Right forelimb (tissue), 1 donor: Measurements from ENCODE around the gene ANAPC15.

Source experiments
- DNase-seq: peaks from one replicate; pipeline ENCODE4 v3.0.0-alpha.2; 2018

ANAPC15 gene

GRCh38 chr11:72124046-72124445 lies 11.6 kb upstream of the ANAPC15 start:
- no peak for DNase-seq

GRCh38 chr11:72123117-72123653 lies 10.7 kb upstream of the ANAPC15 start:
- no peak for DNase-seq

GRCh38 chr11:72122607-72123006 lies 10.1 kb upstream of the ANAPC15 start:
- no peak for DNase-seq

GRCh38 chr11:72120930-72121329 lies 8.4 kb upstream of the ANAPC15 start:
- no peak for DNase-seq

DNA sequence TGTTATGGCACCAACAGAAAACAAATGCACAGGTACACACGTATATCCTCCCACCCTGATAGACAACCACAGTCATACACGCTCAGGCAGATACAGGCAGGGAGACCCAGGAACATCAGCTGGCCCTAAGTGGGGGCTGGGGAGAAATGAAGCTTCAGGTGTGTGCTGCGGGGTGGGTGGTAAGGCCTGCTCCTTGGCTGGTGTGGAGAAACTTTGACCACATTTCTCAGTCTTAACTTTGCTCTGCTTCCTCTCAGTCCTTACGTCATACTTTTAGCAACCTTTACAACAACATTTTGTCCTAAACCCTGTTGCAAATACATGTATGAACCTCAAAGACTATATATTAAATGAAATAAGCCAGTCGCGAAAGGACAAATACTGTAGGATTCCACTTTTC lies 6.7 kb upstream of the ANAPC15 start:
- no peak for DNase-seq

- DNase-seq = no peak
Measured at GRCh38 chr11:72116019-72116755, 3.7 kb upstream of the ANAPC15 start.

DNA sequence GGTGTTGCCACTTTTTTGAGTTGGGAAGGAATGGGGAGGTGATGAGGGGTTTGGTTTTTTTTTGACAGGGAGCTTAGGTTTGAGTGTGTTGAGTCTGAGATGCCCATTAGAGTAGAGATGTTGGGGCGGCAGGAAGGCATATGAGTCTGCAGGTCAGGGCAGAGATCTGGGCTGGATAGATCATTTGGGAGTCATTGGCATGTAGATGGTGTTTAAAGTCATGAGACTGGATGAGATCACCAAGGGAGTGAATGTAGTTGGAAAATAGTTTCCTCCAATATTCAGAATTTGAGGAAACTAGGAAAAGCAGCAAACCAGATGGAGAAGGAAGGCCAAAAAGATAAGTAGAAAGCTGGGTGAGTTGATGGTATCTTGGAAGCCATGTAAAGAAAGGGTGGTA lies 2.1 kb upstream of the ANAPC15 start:
- no peak for DNase-seq

DNA sequence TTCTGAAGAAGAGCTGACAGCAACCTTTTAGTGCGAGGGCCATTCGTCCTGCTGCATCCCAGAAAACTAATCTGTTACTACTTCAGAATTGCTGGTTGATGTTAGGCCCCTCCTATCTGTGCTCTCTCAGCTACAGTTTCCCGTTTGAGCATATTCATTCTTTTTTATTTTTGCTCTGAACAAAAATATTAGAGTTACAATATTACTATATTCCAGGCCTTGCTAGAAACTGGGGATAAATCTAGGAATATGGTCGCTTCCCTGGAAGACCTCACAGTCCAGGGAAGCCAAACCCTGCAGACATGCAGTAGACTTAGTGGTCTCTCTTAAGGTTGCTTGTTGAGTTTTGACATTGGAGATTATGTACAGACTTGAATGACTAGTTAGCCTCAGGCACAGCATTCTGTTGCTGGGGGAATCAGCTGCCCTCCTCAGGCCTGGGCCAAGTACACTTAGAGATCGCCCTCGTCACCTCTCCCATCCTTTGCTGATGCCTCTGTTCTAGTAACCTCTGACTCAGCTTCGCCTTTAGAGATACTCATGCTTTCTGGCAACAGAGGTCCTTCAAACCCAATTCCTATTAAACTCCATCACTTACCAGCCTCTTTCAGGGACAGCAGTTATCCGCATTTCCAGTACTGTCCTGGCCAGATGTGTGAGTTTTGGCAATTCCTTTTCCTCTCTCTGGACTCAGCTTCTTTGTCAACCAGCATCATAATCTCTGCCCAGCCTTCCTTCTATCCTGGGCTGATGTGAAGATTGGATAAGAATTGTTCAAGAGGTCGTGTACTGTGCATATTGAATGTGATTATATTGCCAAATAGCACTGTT lies 698 bp upstream of the ANAPC15 start:
- DNase-seq = no peak

GRCh38 chr11:72111300-72112142 lies 974 bp downstream of the ANAPC15 start:
- no peak for DNase-seq

GRCh38 chr11:72105888-72106287 lies 6.6 kb downstream of the ANAPC15 start, which contains the start of gene TOMT:
TSS of gene TOMT (plus strand) at chr11:72105924. CDS start at chr11:72105952, 28 bp downstream.
- DNase-seq = no peak

DNA sequence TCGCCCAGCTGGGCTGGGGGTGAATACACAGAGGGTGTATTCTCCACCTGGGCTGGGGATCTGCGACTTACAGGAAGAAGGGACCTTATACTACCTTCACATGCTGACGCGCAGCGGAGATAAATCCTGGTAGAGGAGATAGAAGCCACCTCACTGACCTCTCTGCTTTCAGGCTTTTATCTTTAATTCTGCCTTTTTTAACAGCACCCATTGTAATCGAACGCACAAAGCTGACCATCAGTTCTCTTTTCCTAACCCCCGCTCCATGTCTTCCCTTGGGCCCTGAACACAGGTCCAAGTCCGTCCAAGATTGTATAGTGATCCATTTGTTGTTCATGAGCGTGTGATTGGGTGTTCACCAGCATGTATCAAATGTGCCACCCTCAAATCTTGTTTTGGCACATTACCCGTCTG lies 8.7 kb downstream of the ANAPC15 start:
- DNase-seq = no peak

DNA sequence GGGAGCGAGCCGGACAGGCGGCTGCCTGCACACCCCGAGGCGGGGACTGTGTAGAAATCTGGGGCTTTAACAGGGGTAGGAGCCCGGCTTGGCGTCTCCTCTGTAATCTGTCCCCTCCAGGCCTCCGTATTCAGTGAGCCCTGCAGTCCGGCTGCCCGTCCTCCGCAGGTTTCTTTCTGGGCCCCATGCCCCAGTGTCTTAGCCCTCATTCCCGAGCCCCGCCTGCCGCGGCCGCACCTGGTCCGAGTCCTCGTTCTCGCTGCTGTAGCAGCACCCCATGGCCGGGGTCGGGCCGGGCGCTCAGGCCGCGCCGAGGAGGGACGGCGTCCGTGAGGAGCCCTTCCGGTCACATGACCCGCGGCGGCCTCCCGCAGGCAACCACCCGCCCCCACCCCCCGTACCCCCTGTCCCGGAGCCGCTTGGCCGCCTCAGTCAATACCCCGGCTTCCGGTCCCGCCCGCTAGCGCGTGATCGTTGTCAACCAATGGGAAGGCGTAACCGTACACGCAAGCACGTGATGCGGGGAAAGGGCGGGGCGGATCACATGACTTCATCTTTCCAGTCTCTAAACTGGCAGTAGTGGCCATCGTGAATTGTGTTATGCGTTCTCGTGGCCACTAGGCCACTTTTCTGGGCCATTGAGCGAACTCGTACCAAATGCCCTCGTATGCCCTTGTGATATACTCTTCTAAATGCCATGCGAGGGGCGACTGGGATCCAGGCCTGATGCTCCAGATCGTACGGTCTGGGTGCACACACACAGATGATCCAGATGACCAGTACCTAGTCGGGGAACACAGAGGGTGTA lies 9.3 kb downstream of the ANAPC15 start, which contains the start of gene LAMTOR1:
Gene LAMTOR1 (minus strand): TSS at position 352 of the 808 bp plus-strand sequence. CDS start 73 bp downstream, at position 279.
- peak; percentile 99 for DNase-seq

GRCh38 chr11:72102631-72102945 lies 9.9 kb downstream of the ANAPC15 start:
- no peak for DNase-seq

- DNase-seq = no peak
Measured at GRCh38 chr11:72102162-72102561, 10.3 kb downstream of the ANAPC15 start.

- DNase-seq = no peak
Measured at GRCh38 chr11:72100462-72100861, 12.0 kb downstream of the ANAPC15 start.

GRCh38 chr11:72100009-72100408 lies 12.5 kb downstream of the ANAPC15 start:
- no peak for DNase-seq

- no peak for DNase-seq
Measured at GRCh38 chr11:72098741-72099140, 13.8 kb downstream of the ANAPC15 start.

GRCh38 chr11:72091292-72091691 lies 21.2 kb downstream of the ANAPC15 start:
- DNase-seq = peak; percentile 71

GRCh38 chr11:72088076-72088808 lies 24.3 kb downstream of the ANAPC15 start:
- no peak for DNase-seq

- no peak for DNase-seq
Measured at GRCh38 chr11:72085621-72086351, 26.7 kb downstream of the ANAPC15 start.

- DNase-seq = no peak
Measured at GRCh38 chr11:72084965-72085364, 27.5 kb downstream of the ANAPC15 start.
